SU-DHL-6 (cell line): ENCODE results near the gene MROH2B.

Experiments used
- CTCF ChIP-seq: fragments of 200-600 bp; sonication (generic); IDR thresholded peaks from one replicate; pipeline ENCODE4 v1.5.1; 2017; ENCODE audit warnings: antibody characterized with exemption, mild to moderate bottlenecking, low read length, moderate library complexity; ENCODE audit not compliant: insufficient read depth, poor library complexity, severe bottlenecking
- EZH2phosphoT487 ChIP-seq: fragments of 200-600 bp; sonication (generic), shearing (Covaris generic); conservative IDR thresholded peaks from 2 replicates; pipeline ENCODE4 v1.6.1; 2018; ENCODE audit warnings: mild to moderate bottlenecking, antibody characterized with exemption, low read length, moderate library complexity, mixed read lengths

DNA sequence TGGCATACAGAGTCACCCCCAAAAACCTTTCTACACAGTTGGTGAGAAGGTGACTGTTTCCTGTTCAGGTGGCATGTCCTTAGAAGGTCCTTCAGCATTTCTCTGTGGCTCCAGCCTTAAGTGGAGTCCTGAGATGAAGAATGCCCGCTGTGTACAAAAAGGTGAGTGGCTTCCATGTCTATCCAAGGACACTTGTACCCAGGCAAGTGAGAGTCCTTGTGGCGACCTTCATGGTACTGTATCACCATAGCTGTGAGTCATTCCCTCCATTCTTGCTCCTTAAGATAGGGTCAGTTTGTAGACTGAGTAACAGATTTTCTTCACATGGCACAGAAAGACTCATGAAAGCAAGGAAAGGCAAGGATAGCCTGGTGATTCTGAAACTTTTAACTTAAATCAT, 98.7 kb downstream of the MROH2B start:
- no peak for TF ChIP-seq CTCF
- TF ChIP-seq EZH2phosphoT487, result no peak
